Activated CD4-positive, alpha-beta T cell treated with anti-CD3 and anti-CD28 coated beads for 4 hours (primary cell): ENCODE measurements around the gene RIN3.

Source experiments
- DNase-seq, 2 donors: peaks; one replicate each; pipeline ENCODE4 v3.0.0-alpha.2; 2020

Gene RIN3

DNA sequence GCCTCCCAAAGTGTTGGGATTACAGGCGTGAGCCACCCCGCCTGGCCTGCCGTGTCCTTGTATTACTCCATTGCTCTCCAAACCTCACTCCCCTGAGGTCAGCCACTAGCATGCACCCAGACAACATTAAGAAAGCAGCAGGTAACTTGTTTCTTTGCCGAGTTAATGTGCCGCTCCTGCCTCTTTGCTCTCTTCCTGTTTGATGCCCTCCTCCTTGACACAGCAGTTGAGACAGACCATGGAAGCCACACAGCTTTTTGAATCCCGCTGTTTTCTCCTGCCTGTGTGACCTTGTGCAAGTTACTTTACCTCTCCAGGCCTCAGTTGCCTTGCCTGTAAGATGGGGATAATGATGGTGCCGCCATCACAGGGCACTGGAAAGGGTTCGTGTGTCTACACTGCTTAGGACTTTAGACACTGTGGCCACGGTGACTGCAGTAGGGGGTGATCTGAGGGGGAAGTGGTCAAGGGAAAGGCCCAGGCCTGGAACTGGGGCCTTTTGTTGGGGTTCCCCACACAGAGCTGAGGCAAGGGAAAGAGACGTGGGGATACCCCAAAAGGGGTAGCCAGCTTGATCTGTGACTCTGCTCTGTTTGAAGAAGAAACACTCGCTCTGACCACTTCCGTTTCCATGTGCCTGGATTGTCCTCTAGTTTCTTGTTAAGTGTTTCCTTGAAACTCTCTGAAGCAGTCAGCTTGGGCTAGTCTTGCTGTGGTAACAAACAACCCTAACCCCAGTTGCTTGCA lies 69.3 kb downstream of the RIN3 start:
- DNase-seq, result no peak

DNA sequence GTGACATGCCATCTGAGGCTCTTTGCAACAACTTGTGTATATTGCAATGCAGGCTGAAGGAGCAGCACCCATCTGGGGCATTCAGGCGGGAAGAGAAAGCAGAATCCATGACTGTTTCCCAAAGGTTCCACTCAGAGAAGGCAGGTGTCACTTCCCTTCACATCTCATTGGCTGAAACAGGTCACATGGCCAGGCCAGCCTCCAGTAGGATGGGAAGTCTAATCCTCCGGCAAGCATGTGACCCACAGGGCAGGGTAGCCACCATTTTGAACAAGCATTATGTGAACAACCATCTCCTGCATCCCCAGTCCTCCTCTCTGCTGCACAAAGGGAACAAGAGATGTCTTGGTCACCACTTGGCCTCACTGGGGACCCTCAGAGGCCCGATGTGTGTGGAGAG lies 70.6 kb downstream of the RIN3 start:
- no peak for DNase-seq

DNA sequence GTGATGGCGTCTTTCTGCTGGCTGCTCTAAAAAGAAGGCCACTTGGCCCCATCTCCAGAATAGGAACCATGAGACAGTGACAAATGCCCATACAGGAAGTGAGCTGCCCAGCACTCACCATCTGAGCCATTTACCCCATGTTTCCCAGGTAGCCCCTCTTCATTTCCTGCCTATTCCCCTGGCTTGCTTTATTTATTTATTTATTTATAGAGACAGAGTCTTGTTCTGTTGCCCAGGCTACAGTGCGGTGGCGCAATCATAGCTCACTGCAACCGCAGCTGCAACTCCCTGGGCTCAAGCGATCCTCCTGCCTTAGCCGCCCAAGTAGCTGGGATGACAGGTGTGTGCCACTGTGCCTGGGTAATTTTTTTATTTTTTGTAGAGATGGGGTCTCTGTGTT lies 71.2 kb downstream of the RIN3 start:
- DNase-seq, result no peak

- peak; percentile 24 to 30 for DNase-seq
These were observed 72.7 kb downstream of the RIN3 start for GRCh38 chr14:92585981-92586937.

GRCh38 chr14:92586963-92587699 lies 73.5 kb downstream of the RIN3 start:
- no peak for DNase-seq

GRCh38 chr14:92587700-92588085 lies 74.1 kb downstream of the RIN3 start:
- no peak for DNase-seq

GRCh38 chr14:92589213-92589852 lies 75.8 kb downstream of the RIN3 start:
- no peak for DNase-seq

DNA sequence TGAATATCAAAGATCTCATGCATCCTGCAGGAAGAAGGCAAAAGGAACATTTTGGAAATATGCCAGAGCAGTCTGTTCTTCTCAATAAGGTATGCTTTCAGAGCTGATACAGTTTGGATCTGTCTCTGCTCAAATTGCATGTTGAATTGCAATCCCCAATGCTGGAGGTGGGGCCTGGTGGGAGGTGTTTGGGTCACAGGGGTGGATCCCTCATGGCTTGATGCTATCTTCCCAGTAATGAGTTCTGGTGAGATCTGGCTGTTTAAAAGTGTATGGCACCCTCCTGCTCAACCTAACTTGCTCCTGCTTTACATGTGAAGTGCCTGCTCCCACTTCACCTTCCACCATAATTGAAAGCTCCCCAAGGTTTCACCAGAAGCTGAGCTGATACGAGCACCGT lies 76.6 kb downstream of the RIN3 start:
- DNase-seq, result no peak

DNA sequence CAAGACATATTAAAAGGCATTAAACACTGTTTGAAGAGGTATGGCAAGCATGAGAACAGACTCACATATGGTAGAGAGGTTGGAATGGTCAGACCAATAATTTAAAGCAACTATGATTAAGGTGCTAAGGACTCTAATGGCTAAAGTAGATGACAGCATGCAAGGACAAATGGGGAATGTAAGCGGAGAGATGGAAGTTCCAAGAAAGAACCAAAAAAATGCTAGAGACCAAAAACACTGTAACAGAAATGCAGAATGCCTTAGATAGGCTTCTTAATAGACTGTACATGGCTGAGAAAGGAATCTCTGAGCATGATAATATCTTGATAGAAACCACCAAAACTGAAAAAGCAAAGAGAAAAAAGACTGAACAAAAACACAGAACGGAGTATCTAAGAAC lies 77.4 kb downstream of the RIN3 start:
- DNase-seq, result no peak

DNA sequence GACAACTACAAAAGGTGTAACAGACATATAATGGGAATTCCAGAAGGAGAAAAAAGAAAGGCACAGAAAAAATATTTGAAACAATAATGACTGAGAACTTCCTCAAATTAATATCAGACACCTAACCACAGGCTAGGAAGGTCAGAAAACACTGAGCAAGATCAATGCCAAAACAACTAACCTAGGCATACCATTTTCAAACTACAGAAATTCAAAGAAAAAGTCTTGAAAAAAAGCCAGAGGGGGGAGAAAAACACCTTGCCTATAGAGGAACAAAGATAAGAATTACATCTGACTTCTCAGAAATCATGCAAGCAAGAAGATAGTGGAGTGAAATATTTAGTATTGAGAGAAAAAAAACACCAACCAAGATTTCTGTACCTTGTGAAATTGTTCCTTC lies 77.8 kb downstream of the RIN3 start:
- DNase-seq, result no peak

- no peak for DNase-seq
These were observed 81.7 kb downstream of the RIN3 start for GRCh38 chr14:92595267-92595666.

DNA sequence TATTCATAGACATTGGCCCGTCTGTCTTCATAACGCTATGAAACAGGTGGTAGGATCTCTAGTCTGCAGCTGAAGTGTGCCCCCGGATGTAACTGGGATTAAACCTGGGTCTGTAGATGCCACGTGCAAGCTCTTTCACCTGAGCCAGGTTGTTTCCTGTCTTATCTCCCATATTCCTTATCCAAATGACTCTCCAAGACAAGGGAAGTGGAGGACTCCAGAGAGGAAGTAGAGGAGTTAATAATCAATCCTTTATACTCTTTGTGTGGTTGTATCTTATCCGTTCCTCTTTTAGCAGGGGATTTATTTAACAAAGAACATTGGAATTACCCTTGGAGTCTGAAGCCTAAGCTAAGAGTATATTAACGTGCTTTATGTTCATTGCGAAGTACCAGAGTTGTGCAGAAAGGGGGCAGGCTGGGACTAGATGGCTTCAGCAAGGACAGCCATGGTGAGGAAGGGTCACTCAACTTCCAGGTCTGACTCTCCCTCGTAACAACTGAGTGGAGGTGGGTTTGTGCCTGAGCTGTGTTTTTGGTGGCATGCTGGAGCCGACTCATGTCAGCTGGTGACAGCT lies 82.8 kb downstream of the RIN3 start:
- no peak for DNase-seq

DNA sequence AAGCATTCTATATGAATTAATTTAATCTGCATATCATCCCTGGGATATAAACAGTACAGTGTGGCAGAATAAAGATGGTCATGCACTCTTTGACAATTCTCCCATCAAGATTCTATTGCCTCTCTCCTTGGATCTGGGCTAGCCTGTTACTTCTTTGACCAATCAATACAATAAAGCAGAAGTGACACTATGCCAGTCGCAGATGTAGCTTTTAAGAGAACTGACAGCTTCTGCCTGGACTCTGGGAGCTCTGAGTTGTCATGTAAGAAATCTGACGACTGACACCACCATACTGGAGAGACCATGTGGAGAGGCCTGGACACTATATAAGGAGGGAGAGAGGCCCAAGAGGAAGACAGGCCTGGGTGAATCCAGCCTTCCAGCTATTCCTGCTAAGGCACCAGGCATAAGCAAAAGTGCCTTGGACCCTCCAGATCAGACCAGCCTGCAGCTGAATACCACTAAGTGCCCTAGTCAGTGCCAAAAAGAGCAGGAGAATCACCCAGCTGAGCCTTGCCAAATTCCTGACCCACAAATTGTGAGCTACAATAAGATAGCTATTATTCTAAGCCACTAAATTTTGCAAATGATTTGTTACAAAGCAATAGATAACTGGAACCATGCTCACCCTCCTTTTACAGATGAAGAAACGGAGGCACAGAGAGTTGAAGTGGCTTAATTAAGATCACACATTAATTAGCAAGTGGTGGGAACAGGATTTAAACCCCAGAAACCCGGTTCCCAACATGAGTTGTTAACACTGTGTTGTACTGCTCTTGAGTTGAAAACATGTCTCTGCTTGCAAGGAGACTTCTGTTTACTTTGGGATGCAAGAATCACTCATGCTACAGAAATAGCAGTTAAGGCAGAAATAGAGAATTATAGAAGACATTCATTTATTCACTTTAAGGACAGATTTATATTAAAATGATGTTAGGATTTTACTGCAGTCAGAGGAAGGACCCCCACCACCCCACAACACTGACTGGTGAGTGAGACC lies 84.6 kb downstream of the RIN3 start:
- no peak for DNase-seq

DNA sequence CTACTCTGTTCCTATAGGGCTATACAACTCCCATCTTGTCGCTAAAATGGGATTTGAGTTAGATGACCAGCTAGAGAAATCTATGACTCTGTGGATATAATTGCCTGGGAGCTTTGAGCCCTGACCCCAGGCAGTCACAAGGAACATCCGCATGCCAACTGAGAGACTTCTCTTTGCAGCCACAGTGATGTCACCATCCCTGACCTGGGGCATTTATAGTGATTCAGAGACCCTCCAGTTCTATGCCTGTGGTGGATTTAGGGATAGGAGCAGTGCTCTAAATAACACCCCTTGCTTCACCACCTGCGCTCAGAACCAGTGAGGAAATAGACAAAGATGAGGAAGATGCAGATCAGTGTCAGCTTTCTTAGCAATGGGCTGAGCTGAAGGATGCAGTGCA lies 86.2 kb downstream of the RIN3 start:
- no peak for DNase-seq

- no peak for DNase-seq
These were observed 86.9 kb downstream of the RIN3 start for GRCh38 chr14:92600318-92601053.

GRCh38 chr14:92601131-92601710 lies 87.6 kb downstream of the RIN3 start:
- DNase-seq, result no peak

GRCh38 chr14:92601757-92602417 lies 88.3 kb downstream of the RIN3 start:
- no peak for DNase-seq

DNA sequence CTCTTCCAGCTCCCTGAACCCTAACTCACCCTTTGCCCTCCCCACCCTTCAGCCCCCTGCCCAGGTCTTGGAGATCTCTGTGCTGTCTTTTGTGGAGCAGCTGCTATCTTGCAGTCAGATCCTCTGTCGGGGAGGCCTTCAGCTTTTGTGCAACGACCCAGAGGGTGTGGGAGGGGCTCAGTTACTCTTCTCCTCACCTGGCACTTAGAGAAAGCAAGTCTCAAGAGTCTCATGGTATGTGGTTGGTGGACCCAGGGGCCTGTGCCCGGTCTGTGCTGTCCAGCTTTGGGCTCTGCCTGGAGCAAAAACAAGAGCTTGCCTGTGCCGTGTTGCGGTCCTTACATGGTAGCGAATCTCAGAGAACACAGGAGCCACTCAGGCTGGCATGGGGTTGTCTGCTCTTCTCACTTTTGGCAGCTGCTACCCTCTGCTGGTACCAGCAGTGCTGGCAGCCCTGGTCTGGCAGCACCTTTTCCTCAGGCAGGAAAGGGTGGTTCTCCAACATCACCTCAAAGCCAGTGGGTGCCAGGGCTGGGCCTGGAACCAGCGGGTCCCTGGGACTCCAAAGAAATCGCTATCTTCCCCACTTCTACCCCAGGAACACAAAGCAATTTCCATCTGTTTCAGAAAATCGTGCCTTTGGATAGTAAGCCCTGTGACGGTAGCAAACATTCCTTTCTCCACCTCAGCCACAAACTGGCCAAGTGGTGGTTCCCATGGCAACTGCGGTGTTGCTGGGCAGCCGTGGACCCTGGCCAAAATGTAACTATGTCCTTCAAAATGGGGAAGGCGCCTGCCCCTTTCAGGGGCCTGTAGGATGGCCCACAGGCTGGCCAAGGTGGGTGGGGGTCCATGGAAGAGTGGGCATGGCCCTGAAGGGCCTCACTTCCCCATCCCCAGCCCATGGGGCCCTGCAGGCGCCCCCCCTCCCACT lies 90.0 kb downstream of the RIN3 start:
- peak; percentile 57 to 58 for DNase-seq
